ENCODE data around the gene COA6.

- TF ChIP-seq CTCF (IDR thresholded peaks at IDR 0.05) (no peak), POLR2A (IDR thresholded peaks at IDR 0.05) (no peak)
These were observed 33.6 kb downstream of the COA6 start for GRCh38 chr1:234406871-234407270.

Measured in thyroid gland (tissue), 4 donors.